RPMI8226 (cell line): ENCODE measurements around the gene KASH5.

ENCODE experiments used
- DNase-seq: peaks from one replicate; pipeline ENCODE4 v3.0.0-alpha.2; 2015

KASH5 gene

DNA sequence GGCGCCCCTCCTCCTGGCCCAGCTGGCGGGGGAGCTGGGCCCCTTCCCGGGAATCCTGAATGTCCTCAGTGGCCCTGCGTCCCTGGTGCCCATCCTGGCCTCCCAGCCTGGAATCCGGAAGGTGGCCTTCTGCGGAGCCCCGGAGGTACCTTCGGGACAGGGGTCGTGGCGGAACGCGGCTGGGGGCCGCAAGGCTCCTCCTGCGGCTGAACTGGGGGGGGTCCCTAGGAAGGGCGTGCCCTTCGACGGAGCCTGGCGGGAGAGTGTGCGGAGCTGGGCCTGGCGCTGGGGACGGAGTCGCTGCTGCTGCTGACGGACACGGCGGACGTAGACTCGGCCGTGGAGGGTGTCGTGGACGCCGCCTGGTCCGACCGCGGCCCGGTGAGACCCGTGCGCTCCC lies 73.6 kb downstream of the KASH5 start:
- no peak for DNase-seq

DNA sequence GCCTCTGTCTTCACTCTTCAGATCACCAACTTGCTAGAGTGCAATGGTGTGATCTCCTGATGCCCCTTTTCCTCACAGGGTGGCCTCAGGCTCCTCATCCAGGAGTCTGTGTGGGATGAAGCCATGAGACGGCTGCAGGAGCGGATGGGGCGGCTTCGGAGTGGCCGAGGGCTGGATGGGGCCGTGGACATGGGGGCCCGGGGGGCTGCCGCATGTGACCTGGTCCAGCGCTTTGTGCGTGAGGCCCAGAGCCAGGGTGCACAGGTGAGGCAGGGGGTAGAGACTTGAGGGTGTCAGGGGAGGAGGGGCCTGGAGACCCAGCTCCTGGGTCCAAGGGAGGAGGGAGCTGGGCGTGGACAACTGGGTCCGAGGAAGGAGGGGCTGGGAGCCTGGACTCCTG lies 74.4 kb downstream of the KASH5 start:
- no peak for DNase-seq

DNA sequence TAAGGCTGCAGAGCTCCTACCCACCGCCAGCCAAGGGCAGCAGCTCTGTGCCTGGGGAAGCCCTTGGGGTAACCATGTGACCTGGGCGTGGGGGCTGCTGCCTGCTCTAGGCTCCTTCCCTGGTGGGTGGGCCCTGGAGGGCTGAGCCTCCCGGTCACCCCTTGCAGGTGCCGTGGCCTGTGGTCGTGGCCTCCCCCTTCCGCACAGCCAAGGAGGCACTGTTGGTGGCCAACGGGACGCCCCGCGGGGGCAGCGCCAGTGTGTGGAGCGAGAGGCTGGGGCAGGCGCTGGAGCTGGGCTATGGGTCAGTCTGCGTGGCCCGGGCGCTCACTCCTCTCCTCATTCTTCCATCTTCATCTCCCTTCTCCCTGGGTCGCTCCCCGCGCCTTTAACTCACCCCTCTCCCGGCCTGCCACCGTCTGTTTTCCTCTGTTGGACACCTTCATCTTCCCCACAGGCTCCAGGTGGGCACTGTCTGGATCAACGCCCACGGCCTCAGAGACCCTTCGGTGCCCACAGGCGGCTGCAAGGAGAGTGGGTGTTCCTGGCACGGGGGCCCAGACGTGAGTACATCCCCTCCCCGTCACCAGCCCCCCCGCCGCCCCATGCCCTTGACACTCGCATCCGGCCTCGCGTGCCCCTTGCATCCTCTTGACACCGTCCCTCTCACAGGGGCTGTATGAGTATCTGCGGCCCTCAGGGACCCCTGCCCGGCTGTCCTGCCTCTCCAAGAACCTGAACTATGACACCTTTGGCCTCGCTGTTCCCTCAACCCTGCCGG lies 76.1 kb downstream of the KASH5 start:
- no peak for DNase-seq

DNA sequence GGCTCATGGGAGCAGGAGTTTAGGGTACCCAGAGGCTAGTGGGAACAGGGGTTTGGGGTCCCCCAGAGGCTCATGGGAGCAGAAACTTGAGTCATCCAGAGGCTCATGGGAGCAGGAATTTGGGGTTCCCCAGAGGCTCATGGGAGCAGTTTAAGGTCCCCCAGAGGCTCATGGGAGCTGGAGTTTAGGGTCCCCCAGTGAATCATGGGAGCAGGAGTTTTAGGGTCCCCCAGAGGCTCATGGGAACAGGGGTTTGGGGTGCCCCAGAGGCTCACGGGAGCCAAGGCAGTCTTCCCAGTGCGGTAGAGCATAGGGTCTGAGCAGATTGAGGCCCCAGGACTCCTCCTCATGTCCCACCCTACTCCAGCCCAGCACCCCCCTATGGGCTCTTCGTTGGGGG lies 77.3 kb downstream of the KASH5 start:
- no peak for DNase-seq
